Parathyroid adenoma (tissue), 2 donors: ENCODE data around the gene TMEM151B.

Experiments used
- H2AFZ ChIP-seq: fragments of 300-600 bp; sonication (generic); one replicate; pipeline ENCODE4 v1.7.0; 2017; ENCODE audit warnings: antibody characterized with exemption, mild to moderate bottlenecking
- H3K27ac ChIP-seq: fragments of 300-600 bp; sonication (generic); one replicate; pipeline ENCODE4 v1.7.0; 2017
- H3K27me3 ChIP-seq: fragments of 300-600 bp; sonication (generic); one replicate; pipeline ENCODE4 v1.7.0; 2017; ENCODE audit warnings: low read length; ENCODE audit not compliant: control insufficient read depth, insufficient read depth
- H3K36me3 ChIP-seq: fragments of 300-600 bp; sonication (generic); one replicate; pipeline ENCODE4 v1.7.0; 2017; ENCODE audit warnings: low read length; ENCODE audit not compliant: control insufficient read depth, insufficient read depth
- H3K4me1 ChIP-seq: fragments of 300-600 bp; sonication (generic); one replicate; pipeline ENCODE4 v1.7.0; 2017; ENCODE audit warnings: control low read depth
- H3K4me2 ChIP-seq: fragments of 300-600 bp; sonication (generic); one replicate; pipeline ENCODE4 v1.7.0; 2017; ENCODE audit warnings: low read length
- H3K4me3 ChIP-seq: fragments of 300-600 bp; sonication (generic); one replicate; pipeline ENCODE4 v1.7.0; 2017; ENCODE audit warnings: low read depth, low read length
- H3K79me2 ChIP-seq: fragments of 300-600 bp; sonication (generic); one replicate; pipeline ENCODE4 v1.7.0; 2017; ENCODE audit warnings: control low read depth
- H3K9ac ChIP-seq: fragments of 300-600 bp; sonication (generic); one replicate; pipeline ENCODE4 v1.7.0; 2017; ENCODE audit warnings: mild to moderate bottlenecking
- H3K9me3 ChIP-seq: fragments of 300-600 bp; sonication (generic); one replicate; pipeline ENCODE4 v1.7.0; 2017; ENCODE audit warnings: low read length; ENCODE audit not compliant: control insufficient read depth
- TF ChIP-seq, protein P1 (sequence below): fragments of 300-600 bp; sonication (generic); IDR thresholded peaks from one replicate; pipeline ENCODE4 v1.7.0; 2017; ENCODE audit warnings: antibody characterized with exemption, mild to moderate bottlenecking
- donor health status: primary hyperparathyroidism.

Gene TMEM151B

DNA sequence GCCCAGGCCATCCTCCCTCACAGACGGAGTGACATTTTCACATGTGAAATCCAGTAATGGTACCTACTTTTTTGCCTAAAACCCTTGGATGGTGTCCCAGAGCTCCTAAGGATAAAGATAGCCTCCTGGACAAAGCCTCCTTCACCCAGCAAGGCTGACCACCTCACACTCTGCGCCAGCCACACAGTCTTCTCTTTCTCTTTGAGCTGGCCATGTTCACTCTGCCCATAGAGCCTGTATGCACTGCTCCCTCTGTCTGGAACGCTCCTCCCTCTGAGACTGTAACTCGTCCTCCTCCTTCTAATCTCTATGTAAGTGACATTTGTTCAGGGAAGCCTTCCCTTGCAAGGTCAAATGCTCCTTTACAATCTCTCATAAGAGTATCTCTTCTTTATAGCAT lies 14.6 kb downstream of the TMEM151B start:
- no peak overlapping the region for H3K4me2 ChIP-seq
- no peaks in the 10 kb centered on the region for H3K9me3 ChIP-seq
- TF ChIP-seq, protein P1, sequence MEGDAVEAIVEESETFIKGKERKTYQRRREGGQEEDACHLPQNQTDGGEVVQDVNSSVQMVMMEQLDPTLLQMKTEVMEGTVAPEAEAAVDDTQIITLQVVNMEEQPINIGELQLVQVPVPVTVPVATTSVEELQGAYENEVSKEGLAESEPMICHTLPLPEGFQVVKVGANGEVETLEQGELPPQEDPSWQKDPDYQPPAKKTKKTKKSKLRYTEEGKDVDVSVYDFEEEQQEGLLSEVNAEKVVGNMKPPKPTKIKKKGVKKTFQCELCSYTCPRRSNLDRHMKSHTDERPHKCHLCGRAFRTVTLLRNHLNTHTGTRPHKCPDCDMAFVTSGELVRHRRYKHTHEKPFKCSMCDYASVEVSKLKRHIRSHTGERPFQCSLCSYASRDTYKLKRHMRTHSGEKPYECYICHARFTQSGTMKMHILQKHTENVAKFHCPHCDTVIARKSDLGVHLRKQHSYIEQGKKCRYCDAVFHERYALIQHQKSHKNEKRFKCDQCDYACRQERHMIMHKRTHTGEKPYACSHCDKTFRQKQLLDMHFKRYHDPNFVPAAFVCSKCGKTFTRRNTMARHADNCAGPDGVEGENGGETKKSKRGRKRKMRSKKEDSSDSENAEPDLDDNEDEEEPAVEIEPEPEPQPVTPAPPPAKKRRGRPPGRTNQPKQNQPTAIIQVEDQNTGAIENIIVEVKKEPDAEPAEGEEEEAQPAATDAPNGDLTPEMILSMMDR: no peak
- no peaks in the 10 kb centered on the region for H3K27me3 ChIP-seq
- no peak overlapping the region for H3K4me3 ChIP-seq
- no peaks in the 10 kb centered on the region for H3K4me1 ChIP-seq
- H3K36me3 ChIP-seq: no peaks in the 10 kb centered on the region
- H3K27ac ChIP-seq: no peak overlapping the region
- H3K79me2 ChIP-seq: no peaks in the 10 kb centered on the region
- no peak overlapping the region for H2AFZ ChIP-seq
- no peak overlapping the region for H3K9ac ChIP-seq

DNA sequence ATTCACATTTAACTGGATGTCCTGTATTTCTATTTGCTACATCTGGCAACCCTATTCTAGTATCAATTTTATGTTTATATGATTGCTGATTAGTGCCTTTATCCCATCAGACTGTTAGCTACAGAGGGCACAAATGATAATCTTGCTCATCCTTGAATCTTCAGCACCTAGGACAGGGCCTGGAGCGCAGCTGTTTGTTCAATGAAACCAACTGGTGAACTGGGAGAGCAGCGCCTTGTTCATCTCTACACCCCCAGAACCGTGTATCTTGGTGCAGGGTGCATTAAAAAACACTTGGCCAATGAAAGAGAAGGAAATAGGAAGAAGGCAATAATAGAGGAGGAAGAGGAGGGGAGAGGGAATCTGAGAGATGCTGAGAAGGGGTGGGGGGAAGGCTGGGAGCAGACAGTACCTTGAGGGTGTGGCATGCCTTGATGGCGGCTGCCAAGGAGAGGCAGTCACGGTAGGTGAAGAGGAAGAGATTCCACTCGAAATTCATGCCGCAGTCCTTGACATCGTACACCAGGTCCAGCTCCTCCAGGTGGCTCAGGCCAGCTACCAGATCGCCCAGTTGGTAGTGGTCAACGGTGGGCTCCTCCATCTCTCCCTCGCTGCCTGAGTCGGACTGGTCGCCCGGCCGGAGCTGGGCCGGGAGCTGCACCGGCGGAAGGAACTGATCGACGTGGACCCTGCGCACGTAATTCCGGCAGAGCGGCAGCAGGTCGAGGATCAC lies 15.5 kb downstream of the TMEM151B start:
- no peak overlapping the region for H3K4me3 ChIP-seq
- H2AFZ ChIP-seq: no peak overlapping the region
- H3K9me3 ChIP-seq: no peaks in the 10 kb centered on the region
- H3K4me2 ChIP-seq: no peak overlapping the region
- no peak overlapping the region for H3K9ac ChIP-seq
- H3K36me3 ChIP-seq: no peaks in the 10 kb centered on the region
- H3K27ac ChIP-seq: no peak overlapping the region
- H3K4me1 ChIP-seq: no peaks in the 10 kb centered on the region
- H3K79me2 ChIP-seq: no peaks in the 10 kb centered on the region
- TF ChIP-seq, protein P1: no peak
- no peaks in the 10 kb centered on the region for H3K27me3 ChIP-seq

DNA sequence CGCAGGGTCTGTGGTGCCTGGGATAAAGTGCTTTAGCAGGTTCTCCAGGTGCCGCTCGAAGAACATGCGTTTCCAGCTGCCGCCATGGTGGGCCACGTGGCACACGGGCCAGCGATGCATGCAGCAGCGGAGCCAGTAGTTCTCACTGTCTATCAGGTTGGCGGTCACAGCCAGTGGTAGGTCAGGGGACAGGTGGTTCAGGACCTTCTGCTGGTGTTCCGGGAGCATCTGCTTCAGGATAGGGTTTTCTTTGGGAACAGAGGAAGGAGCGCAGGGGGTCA lies 16.0 kb downstream of the TMEM151B start:
- Histone ChIP-seq H3K79me2 (no peaks in the 10 kb centered on the region), H3K4me1 (no peaks in the 10 kb centered on the region), H3K4me2 (no peak overlapping the region), H3K27me3 (no peaks in the 10 kb centered on the region), H3K9me3 (no peaks in the 10 kb centered on the region), H3K4me3 (no peak overlapping the region), H3K36me3 (no peaks in the 10 kb centered on the region), H3K27ac (no peak overlapping the region), H2AFZ (no peak overlapping the region), H3K9ac (no peak overlapping the region)
- TF ChIP-seq, protein P1: no peak

DNA sequence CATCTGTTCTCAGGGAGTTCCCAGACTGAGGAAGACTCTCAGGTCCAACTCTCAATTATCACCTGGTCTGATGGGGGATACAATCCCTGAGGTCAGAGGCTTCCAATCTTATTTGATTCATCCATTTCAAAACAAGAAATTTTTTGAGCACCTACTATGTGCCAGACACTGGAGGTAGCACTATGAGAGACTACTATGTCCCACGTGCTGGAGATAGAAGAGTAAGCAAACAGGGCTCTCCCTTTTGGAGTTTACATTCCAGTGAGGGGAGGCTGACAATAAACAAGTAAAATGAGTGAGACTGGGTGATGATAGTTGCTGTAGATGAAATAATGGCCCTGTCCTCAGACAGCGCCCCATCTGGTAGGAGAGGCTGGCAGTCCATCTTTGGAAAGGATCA lies 16.5 kb downstream of the TMEM151B start:
- no peak overlapping the region for H3K27ac ChIP-seq
- H3K9me3 ChIP-seq: no peaks in the 10 kb centered on the region
- H3K27me3 ChIP-seq: no peaks in the 10 kb centered on the region
- TF ChIP-seq, protein P1: no peak
- H3K4me1 ChIP-seq: no peaks in the 10 kb centered on the region
- no peak overlapping the region for H3K4me3 ChIP-seq
- H3K9ac ChIP-seq: no peak overlapping the region
- no peak overlapping the region for H2AFZ ChIP-seq
- no peaks in the 10 kb centered on the region for H3K36me3 ChIP-seq
- no peak overlapping the region for H3K4me2 ChIP-seq
- H3K79me2 ChIP-seq: no peaks in the 10 kb centered on the region

DNA sequence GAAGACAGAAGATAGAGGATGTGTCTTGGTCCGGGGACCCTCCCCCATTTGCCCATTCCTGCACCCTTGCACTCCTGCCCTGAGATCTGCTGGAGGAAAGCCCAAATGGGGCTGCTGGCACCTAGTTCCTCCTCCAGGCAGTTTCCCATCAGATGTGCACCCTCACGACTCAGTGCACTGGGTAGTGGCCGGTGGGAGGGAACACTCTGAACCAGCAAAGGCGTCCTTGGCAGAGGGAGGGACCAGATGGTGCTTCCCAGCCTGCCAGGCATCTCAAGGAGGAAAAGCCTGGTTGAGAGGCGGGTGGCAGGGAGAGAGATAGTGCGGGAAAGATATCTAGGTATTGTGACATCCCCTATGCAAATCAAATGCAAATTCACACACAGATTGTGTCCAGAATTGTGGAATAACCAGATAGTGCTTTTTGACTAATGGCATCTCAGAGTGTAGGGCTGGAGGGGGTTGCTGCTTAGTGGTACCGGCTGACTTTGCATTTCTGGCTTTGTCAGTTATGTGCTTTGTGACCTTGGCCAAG lies 19.5 kb downstream of the TMEM151B start:
- Histone ChIP-seq H2AFZ (no peak overlapping the region), H3K27ac (no peak overlapping the region), H3K4me2 (no peak overlapping the region), H3K27me3 (no peaks in the 10 kb centered on the region), H3K4me3 (no peak overlapping the region), H3K9ac (no peak overlapping the region), H3K9me3 (no peaks in the 10 kb centered on the region), H3K36me3 (no peaks in the 10 kb centered on the region), H3K79me2 (no peaks in the 10 kb centered on the region), H3K4me1 (no peaks in the 10 kb centered on the region)
- TF ChIP-seq, protein P1: no peak
